GM21825 (cell line): ENCODE data around the gene CP.

ENCODE experiments used
- ATAC-seq: cut with Tn5 transposase; IDR thresholded peaks from one replicate; pipeline ENCODE4 v1.9.1; 2021; ENCODE audit warnings: mild to moderate bottlenecking, moderate library complexity; ENCODE audit not compliant: unreplicated experiment

CP gene

GRCh38 chr3:149122721-149123578 lies 98.7 kb downstream of the CP start:
- ATAC-seq = no peak
